ENCODE results near the gene ACAA1.

GRCh38 chr3:38111696-38112377 is 25.1 kb downstream of the ACAA1 start:
- TF ChIP-seq CTCF (conservative IDR thresholded peaks at IDR 0.05) (no peak), EZH2 (IDR thresholded peaks at IDR 0.05; ENCODE audit: low read depth) (no peak)
